ENCODE data around the gene TNFAIP2. TPM values are rescaled to one million over a fixed set of nuclear protein-coding genes. Genes with fewer than 3 reads are reported as not detected.

The TNFAIP2 gene
- total and polyA plus RNA-seq, 2 experiments from 2014 or later = 9.9 to 14.1 TPM

DNA sequence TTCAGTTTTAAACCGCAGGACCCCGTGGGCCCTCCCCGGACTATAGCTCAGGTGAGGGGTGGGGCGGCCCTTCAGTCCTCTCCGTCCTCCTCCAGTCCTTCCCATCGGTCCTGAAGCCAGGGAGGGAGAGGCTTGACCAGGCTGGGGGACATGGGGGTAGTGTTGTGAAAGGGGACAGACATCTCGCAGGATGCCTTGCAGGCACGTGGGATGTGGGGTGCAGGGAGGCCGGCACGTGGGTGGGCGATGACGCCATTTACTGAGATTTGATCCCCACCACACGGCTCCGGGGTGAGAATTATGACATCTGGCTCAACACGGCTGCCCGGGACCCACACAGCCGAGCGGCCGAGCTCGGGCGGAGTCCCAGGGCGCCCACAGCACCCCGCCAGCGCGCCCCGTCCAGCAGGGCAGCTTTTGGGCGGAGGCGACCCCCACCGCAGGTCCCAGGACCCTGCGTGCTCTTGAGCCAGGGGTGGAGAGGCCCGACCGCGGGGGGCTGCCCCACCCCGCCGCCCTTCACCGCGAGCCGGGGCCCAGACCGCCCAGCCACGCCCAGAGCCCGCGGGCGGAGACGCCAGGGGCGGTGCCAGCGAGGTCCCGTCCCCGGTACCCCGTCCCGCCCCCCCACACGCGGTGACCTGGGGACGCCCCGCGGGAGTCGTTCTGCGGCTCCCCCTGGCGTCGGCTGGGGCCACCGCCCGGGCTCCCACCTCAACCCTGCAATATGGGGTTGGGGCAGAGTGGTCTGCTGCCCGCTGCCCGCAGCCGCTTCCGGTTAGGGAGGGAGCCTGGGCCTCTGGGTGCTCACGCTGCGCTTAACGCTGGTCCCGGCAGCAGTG lies 32.0 kb upstream of the TNFAIP2 start:
- no peak overlapping the region for H3K27ac Mint-ChIP-seq
- Histone ChIP-seq H3K27ac (ENCODE audit: low read depth) (no peak overlapping the region), H3K4me2 (peak overlapping the region; percentile 83), H3K9me2 (ENCODE audit: insufficient read depth) (no peaks in the 10 kb centered on the region), H3K27me3 (ENCODE audit: insufficient read depth) (peaks cover 12% of the 10 kb centered on the region; the same call in 1 of the 2 replicates), H2AFZ (peak overlapping the region; percentile 89), H3K36me3 (ENCODE audit: insufficient read depth) (no peaks in the 10 kb centered on the region), H3K4me3 (peak overlapping the region; percentile 58), H3F3A (replicated peaks; ENCODE audit: low read depth) (0 out of 2 replicates have a peak, but pooled peaks cover 4% of the 10 kb centered on the region), H3K4me1 (ENCODE audit: insufficient read depth) (peaks cover 6% of the 10 kb centered on the region), H4K20me1 (replicated peaks; ENCODE audit: insufficient read depth) (no peaks in the 10 kb centered on the region), H3K79me2 (replicated peaks; ENCODE audit: insufficient read depth) (no peaks in the 10 kb centered on the region)
- H3K4me3 Mint-ChIP-seq = peak overlapping the region; percentile 68
- DNase-seq (ENCODE audit: low spot score) (peak; percentile 70), ATAC-seq (peak; percentile 65)
- TF ChIP-seq EZH2 (IDR thresholded peaks at IDR 0.05; ENCODE audit: low read depth, unreplicated experiment) = peak; percentile 46
- TF ChIP-seq CTCF (conservative IDR thresholded peaks at IDR 0.05; ENCODE audit: low read depth in 2 of 2) = peak in 1 of 2 experiments; percentile 60; a peak in 2 of 4 replicates
- TF ChIP-seq, protein P1, sequence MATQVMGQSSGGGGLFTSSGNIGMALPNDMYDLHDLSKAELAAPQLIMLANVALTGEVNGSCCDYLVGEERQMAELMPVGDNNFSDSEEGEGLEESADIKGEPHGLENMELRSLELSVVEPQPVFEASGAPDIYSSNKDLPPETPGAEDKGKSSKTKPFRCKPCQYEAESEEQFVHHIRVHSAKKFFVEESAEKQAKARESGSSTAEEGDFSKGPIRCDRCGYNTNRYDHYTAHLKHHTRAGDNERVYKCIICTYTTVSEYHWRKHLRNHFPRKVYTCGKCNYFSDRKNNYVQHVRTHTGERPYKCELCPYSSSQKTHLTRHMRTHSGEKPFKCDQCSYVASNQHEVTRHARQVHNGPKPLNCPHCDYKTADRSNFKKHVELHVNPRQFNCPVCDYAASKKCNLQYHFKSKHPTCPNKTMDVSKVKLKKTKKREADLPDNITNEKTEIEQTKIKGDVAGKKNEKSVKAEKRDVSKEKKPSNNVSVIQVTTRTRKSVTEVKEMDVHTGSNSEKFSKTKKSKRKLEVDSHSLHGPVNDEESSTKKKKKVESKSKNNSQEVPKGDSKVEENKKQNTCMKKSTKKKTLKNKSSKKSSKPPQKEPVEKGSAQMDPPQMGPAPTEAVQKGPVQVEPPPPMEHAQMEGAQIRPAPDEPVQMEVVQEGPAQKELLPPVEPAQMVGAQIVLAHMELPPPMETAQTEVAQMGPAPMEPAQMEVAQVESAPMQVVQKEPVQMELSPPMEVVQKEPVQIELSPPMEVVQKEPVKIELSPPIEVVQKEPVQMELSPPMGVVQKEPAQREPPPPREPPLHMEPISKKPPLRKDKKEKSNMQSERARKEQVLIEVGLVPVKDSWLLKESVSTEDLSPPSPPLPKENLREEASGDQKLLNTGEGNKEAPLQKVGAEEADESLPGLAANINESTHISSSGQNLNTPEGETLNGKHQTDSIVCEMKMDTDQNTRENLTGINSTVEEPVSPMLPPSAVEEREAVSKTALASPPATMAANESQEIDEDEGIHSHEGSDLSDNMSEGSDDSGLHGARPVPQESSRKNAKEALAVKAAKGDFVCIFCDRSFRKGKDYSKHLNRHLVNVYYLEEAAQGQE (IDR thresholded peaks at IDR 0.05; ENCODE audit: unreplicated experiment) = no peak
- no peaks in the 10 kb centered on the region for H3K36me3 Mint-ChIP-seq (ENCODE audit: low read depth)
- H3K9me3 Mint-ChIP-seq = no peaks in the 10 kb centered on the region
- peaks cover 18% of the 10 kb centered on the region for H3K27me3 Mint-ChIP-seq (ENCODE audit: insufficient read depth, low read depth, poor library complexity)
- H3K4me1 Mint-ChIP-seq = peaks cover 6% of the 10 kb centered on the region

DNA sequence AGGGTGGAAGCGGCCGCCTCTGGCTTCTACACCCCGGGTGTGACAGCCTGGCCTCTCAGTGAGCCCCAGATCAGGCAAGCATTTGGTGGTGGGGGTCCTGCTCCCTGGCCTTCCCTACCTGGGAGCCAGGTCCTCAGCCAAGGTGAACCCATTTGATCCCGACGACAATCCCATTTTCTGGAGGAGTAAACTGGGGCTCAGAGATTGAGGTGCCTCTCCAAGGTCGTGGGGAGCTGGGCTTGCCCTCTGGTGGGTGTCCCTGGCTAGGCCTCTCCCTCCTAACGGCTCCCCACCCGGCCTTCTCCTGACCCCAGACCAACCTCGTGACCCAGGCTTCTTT lies 31.4 kb upstream of the TNFAIP2 start:
- peak overlapping the region; percentile 58 for H3K4me3 ChIP-seq
- no peak overlapping the region for H3K27ac Mint-ChIP-seq
- peaks cover 12% of the 10 kb centered on the region for H3K4me1 Mint-ChIP-seq
- ATAC-seq (no peak), DNase-seq (ENCODE audit: low spot score) (no peak)
- H3F3A ChIP-seq (replicated peaks; ENCODE audit: low read depth) = 0 out of 2 replicates have a peak, but pooled peaks cover 4% of the 10 kb centered on the region
- peak overlapping the region; percentile 83 for H3K4me2 ChIP-seq
- H3K27me3 ChIP-seq (ENCODE audit: insufficient read depth) = peaks cover 12% of the 10 kb centered on the region; the same call in 1 of the 2 replicates
- H3K36me3 ChIP-seq (ENCODE audit: insufficient read depth) = no peaks in the 10 kb centered on the region
- no peaks in the 10 kb centered on the region for H4K20me1 ChIP-seq (replicated peaks; ENCODE audit: insufficient read depth)
- no peaks in the 10 kb centered on the region for H3K79me2 ChIP-seq (replicated peaks; ENCODE audit: insufficient read depth)
- H2AFZ ChIP-seq = no peak overlapping the region
- H3K9me3 Mint-ChIP-seq = no peaks in the 10 kb centered on the region
- H3K4me3 Mint-ChIP-seq = peak overlapping the region; percentile 37; the same call in 2 of the 3 replicates
- H3K27me3 Mint-ChIP-seq (ENCODE audit: insufficient read depth, low read depth, poor library complexity) = peaks cover 15% of the 10 kb centered on the region
- H3K9me2 ChIP-seq (ENCODE audit: insufficient read depth) = no peaks in the 10 kb centered on the region
- peaks cover 6% of the 10 kb centered on the region for H3K4me1 ChIP-seq (ENCODE audit: insufficient read depth)
- H3K27ac ChIP-seq (ENCODE audit: low read depth) = no peak overlapping the region
- H3K36me3 Mint-ChIP-seq (ENCODE audit: low read depth) = no peaks in the 10 kb centered on the region
- TF ChIP-seq, protein P1 (IDR thresholded peaks at IDR 0.05; ENCODE audit: unreplicated experiment) = no peak

Data from GM23338 (cell line).